Ecto neural progenitor cell (in vitro differentiated cells): ENCODE measurements around the gene MAGOH.
"Not testable (repeated sequence)": the region's sequence is repeated elsewhere in the genome, so short reads cannot be mapped to it uniquely, and the experiment has no call there.

Experiments
- DNase-seq: peaks from one replicate; pipeline ENCODE4 v3.0.0-alpha.2; 2018; ENCODE audit warnings: low spot score

Gene MAGOH

DNA sequence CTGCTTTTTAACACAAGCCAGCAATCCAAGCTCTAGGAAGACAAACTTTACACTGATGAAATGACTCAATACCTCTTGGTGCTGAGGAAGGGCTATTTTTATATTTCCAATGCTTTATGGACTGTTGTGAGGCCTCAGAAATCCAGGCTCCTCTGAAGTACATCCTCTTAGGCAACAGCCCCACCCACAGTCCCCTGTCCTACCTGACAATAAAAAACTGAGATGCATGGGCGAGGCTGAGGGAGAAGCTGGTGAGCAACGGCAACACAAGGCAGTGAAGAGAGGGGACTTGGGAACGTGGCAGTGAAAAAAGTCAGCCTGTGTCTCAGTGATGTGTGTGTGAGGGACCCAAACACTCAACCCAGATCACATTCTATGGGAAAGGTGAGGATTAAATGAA lies 51.8 kb downstream of the MAGOH start:
- no peak for DNase-seq

DNA sequence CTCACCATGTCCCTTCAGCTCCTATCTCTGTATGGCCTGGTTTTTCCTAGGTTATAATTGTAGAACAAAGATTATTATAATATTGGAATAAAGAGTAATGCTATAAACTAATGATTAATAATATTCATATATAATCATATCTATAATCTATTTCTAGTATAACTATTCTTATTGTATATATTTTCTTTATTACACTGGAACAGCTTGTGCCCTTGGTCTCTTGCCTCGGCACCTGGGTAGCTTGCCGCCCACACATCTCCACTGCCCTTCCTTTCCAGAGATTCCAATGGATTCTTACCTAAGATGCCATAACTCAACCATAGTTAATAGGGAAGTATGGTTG lies 52.4 kb downstream of the MAGOH start:
- not testable (repeated sequence) for DNase-seq

DNA sequence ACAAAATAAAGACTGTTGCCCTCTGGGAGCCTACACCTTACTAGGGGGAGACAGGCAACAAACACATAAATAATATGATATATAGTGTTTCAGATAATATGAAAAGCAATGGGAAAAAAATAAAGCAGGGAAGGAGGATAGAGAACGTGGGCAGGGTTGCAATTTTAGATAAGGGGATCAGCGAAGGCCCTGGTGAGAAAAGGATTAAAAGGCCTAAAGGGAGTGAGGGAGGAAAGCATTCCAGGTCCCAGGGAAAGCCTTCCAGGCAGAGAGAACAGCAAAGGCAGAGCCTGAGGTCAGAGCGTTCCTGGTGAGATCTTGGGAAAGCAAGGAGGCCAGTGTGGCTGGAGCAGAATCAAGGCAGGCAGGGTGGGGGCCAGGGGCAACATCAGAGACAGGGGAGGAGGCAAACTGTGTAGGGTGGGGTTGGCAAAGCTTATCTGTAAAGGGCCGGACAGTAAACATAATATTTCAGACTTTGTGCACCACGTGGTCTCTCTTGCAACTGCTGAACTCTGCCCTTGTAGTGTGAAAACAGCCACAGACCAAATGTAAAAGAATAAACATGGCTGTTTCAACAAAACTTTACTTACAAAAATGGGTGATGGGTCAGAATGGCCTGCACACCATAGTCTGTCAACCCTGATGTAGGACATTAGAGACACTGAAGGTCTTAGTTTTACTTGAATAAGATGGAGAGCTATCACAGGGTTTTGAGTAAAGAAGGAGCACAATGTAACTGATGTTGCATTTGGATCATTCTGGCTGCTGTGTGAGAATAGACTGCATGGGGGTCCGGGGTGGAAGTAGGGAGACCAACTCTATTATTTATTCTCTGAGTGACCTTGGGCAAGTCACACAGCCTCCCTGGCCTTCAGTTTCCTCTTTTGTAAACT lies 55.0 kb downstream of the MAGOH start:
- no peak for DNase-seq

DNA sequence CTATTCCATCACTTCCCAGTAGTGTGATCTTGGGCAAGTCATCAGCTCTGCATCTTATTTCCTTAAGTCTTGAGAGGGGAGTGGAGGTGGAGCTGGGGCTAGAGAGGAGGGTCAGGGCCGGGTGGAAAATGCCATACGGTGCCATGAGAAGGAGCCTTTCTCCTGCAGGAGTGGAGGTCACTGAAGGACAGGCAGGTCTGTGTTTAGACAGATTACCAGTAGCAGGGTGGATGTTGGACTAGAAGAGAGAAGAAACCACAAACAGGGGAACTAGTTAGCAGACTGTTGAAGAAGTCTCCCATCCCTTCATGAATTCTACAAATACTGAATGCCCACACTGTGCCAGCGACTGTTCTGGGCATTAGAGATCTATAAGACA lies 55.6 kb downstream of the MAGOH start:
- no peak for DNase-seq

DNA sequence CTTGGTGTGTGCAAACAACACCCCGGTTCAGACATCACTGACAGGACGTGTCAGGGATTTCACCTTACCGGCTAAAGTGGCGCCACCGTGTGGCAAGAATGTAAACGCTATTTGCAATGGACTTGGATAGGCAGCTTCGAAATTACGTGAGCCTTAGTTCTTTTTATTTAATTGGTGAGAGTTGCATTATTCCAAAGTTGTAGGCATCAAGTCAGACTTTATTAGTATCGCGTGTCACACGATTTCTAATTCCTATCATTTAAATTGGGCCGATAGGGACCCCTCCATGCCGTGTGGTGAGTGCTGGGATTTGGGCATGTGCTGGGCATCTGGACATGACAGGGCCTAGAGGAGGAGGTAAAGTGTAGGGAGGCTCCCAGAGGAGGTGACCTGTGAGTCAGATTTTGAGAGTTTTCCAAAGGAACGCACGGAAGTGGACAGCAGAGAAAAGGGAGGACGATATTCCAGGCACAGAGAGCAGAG lies 56.2 kb downstream of the MAGOH start:
- DNase-seq = peak; percentile 83

DNA sequence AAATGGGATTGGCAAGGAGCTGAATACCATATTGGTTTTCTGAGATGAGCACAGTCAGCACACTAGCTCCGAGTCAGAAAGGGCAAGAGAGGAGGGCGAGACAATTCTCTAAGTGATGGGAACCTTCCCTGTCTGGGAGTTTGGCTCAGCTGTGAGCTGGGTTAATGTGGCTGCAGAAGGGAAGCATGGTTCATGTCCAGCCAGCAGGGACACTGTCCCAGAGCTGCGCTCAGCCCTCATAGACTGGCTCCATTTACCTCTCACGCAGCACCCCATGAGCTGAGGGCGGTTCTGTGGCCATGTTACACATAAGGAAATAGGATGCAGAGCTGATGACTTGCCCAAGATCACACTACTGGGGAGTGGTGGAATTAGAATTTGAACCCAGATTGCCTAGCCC lies 57.4 kb downstream of the MAGOH start:
- DNase-seq = no peak

DNA sequence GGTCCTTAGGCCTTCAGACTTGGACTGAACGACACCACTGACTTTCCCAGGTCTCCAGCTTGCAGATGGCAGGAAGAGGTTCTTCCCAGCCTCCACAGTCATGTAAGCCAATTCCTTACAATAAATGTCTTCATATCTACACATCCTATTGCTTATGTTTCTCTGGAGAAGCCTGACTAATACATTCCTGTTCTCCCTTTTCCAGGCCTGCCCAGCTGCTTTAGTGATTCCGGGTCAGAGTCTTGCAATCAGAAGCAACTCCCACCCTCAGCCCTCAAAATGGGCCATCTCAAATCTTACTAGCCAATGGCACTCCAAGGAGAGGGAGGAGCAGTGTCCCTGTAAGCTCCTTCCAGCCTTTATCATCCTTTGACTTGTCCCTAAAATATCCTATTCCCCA lies 58.1 kb downstream of the MAGOH start:
- DNase-seq = no peak
